ACHN (cell line): ENCODE results near the gene ATIC.

Experiments
- DNase-seq: peaks from one replicate; pipeline ENCODE4 v3.0.0-alpha.2; 2015
- in situ Hi-C: cut with HindIII; loops from 2 replicates; pipeline ENCODE4 v1.10.0; 2017; ENCODE audit warnings: low sequenced_read_pairs, low pct_ligation_motif_present, low pct_unique_long_range_greater_than_20kb

Gene ATIC

DNA sequence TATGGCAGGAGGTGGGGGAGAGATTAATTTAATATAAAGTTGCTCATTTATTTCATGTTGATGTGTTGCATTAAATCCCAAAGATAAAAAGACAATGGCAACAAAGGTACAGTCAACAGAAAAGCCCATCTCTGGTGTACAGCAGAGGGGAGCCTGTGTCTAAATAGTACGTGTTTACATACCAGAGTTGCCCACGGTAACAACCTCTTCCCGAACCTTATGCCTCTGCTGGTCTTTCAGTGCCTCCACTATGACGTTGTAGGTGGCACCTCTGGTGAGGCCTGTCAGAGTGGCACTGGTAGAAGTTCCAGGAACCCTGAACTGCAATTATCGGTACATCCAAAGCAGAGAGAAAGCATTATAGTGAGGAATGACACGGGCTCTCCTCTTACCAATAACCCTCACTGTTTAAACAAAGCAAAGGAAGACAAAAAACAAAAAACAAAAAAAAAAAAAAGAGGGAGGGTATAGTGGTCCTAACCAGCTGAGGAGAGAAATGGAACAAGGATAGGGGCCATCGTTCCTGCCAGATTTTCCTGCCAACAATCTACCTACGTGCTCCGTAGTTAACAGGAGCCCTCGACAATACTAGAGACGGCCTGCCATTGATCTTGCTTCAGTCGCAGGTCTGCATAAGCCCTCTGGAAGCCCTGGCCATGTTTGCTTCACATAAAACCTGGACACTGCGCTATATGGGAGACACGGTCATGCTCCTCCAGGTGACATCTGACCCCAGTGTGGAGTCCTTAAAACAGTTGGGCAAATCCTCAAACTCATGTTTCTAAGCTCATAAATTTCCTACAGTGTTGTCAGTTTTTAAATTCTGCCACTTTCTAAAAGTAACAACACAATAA lies 58.5 kb downstream of the ATIC start:
- in situ Hi-C loops: no loop called here
- no peak for DNase-seq

DNA sequence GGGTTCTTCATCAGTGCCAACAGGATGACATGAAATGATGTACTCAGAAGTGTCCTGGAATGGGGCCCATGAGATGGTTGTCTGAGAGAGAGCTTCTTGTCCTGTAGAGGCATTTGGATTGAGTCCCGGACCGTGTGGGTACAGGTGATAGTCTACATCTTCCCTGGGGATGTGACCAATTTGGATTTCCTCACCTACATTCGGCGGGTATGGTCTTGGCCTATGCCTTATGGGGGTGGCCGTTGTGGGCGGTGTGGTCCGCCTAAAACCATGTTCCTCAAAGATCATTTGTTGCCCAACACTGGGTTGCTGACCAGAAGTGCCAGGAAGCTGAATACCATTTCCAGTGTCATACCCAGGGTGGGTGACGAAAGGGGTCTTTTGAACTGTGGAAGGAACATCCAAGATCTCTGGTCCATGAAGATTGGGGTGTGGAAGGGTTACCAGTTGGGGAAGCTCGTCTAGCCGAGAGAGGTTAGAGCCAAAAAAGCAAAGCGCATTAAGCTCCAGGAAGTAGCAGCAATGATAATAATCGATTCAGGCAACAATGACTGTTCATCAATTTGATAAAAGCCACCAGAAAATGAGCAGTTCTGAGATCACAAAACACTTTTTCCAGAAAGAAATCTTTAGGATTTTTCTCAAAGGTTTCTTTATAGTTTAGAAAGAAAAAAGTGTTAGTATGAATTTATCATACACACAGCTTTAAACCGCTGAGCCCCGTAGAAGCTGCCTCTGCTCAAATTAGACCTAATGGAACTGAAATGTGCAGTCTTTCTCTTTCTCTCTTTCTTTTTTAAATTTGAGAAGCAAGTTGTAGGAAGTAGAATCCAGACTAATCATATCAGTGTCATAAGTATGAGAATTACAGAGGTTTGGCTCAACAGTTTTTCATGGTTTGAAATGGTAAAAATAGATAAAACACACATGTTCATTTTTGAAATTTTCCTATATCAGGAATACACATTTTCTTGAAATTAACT lies 60.3 kb downstream of the ATIC start:
- DNase-seq: no peak
- in situ Hi-C loops: no loop called here

DNA sequence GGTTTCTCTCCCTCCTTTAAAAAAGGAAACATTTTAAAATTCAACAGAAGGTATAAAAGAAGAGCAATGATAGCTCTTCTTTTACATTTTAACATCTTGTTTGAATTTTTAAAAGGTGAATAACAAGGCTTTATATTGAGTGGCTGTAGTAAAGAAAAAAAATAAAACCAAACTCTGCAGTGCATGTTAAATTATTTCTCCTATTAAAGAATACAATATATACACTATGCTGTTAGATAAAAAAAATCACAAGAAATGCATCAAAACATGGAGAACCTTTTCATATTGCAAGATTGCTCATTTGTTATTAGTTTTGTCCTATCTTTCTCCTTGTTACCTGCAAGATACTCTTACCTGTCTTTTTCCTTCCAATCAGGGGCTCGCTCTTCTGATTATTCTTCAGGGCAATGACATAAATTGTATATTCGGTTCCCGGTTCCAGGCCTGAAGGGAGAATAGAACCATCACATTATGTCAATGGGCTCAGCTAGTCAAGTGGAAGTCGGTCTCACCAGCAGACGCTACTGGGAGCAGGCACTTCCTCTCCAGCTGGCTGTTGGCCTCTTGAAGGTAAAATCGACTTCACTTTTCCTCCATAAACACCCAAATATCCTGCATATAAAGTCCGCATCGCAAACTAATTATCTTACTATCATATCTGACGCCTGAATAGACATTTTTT lies 61.2 kb downstream of the ATIC start:
- in situ Hi-C loops: no loop called here
- DNase-seq: no peak

DNA sequence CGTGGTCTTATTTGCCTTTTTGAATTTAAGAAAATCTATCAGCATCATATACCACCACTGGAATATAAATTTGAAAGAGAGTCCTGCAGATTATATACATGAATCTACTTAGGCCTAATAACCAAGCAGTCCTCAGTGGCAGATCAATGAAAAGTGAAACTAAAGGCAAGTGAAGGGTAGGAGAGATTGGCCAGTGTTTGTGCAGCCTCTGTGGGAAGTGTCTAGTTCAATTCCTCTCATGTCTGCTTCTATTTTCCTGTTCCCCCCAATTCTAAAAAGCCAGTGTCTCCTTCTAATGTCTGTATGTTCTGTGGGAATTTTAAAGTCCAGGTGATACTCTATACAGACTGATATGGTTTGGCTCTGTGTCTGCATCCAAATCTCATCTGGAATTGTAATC lies 62.1 kb downstream of the ATIC start:
- no peak for DNase-seq
- in situ Hi-C loops: no loop called here

DNA sequence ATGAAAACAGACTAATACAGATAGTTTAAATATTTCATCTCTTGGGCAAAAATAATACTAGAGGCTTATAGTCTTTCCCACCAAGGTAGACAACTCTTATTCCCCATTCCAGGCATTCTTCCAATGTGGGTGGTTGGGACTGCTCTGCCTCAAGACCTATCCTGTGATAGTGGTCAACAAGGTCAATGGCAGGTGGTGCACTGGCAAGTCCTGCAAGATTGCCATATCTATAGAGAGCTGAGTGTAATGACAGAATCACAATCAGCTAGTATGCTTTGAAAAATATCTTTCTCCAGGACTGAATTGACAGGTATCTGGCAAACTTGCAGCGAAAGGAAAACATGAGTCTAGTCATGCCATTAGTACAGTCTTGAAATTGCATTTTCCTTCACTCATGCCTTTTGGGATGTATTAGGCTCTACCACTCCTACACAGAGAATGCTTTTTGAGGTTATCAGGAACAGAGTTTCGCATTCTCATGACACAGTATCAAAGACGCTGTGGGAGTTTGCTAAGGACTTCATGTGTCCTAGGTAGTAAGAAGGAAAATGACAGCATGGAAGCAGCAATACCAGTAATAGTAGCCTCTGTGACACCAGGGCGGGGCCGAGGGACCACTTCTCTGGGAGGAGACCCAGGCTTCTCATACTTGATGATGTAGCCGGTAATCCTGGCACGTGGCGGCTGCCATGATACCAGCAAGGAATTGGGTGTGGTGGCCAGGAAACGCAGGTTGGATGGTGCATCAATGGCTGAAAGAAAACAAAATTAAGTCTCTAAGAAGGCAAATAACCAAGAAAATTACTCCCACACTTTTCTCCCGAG lies 63.0 kb downstream of the ATIC start:
- in situ Hi-C loops: no loop called here
- DNase-seq: no peak

DNA sequence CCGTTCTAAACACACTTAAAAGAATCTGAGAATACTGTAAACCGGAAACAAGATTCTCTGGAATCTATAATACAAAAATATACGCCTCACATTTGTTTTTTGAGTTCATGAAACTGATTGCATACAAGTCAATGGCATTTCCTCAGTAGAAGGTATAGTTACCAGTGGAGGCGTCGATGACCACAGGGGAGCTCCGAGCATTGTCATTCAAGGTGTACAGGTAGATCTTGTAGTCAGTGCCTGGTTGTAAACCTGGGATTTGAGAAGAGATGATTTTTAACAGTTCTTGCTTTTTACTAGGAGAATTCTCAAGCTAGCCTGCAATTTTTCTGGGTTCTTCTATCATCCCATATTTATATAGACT lies 63.6 kb downstream of the ATIC start:
- DNase-seq: no peak
- in situ Hi-C loops: no loop called here

DNA sequence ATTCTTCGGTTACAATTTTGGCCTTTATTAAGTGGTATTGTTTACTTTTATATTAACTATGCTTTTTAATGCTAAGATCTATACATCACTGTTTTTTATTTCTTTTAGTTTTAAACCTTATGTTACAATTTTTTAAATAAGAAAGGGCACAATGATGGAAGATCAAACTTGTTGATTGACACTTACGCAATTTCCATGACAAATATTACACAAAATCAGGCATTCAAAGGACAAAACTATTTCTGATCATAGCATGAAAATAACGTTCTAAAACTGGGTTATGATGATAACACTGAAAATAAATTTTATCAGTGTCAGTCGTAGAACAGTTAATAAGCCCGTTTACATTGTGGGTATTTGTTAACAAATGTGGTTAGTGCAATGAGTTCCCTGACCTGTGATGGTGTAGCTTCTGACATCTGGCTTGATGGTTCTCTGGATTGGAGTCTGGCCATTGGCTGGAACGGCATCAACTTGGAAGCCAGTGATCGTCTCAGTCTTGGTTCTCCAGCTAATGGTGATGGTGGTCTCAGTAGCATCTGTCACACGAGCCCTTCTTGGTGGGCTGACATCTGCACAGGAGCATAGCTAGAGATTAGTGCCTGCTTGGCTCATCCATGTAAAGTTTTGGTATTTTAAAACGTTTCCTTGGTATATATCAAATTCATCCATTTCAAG lies 64.4 kb downstream of the ATIC start:
- in situ Hi-C loops: no loop called here
- no peak for DNase-seq

DNA sequence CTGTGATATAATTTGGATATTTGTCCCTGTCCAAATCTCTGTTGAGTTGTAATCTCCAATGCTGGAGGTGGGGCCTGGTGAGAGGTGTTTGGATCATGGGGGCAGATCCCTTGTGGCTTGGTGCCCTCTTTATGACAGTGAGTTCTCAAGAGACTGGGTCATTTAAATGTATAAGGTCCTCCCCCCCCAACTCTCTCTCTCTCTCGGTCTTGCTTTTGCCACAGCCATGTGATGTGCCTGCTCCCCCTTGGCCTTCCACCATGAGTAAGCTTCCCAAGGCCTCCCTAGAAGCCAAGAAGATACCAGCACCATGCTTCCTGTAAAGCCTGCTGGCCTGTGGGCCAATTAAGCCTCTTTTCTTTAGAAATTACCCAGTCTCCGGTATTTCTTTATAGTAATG lies 65.4 kb downstream of the ATIC start:
- in situ Hi-C loops: no loop called here

DNA sequence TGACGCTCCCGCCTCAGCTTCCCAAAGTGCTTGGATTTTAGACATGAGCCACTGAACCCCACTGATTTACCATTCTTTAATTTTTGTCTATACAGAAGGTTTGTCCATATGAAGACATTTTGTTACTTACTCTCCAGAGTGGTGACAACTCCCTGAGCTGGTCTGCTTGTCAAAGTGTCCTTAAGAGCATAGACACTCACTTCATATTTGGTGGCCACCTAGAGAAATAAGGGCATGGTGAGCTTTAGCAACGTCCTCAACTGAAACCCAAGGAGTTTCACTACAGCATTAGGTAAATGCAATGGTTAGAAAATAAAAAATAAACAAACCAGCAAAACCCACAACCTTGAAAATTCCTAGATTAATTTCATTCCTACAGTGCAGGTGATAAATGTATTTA lies 66.2 kb downstream of the ATIC start:
- DNase-seq: no peak
- in situ Hi-C loops: no loop called here

More for the DNA sequence above, 65.4 kb downstream of the ATIC start:
- no peak for DNase-seq

DNA sequence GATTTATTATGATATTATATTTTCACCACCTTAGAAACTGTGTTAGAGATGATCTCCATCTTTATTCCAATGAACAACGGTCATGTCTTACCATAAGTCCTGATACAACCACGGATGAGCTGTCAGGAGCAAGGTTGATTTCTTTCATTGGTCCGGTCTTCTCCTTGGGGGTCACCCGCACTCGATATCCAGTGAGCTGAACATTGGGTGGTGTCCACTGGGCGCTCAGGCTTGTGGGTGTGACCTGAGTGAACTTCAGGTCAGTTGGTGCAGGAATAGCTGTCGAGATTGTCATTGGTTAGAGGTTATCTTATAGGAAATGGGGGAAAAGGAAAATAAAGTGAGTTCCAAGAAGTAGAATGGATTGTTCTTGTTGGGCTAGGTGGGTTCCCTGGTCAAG lies 67.2 kb downstream of the ATIC start:
- DNase-seq: no peak
- in situ Hi-C loops: no loop called here

DNA sequence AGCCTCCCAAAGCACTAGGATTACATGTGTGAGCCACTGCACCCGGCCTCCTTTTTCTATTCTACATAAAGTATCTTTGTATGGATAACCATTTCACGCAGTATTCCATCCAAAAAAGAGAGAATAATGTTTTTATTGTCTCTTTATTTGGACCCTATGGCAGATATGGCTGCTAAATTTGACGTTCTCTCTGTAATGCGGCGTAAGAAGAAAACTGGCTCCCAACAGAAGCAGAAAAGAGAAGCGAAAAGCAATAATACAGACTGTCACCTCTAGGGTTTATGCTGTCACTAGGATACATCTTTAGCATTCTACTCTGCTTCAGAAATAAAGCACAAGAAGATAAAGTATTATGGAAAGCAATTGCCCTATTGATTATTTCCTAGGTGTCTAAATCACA lies 68.1 kb downstream of the ATIC start:
- no peak for DNase-seq
- in situ Hi-C loops: no loop called here

DNA sequence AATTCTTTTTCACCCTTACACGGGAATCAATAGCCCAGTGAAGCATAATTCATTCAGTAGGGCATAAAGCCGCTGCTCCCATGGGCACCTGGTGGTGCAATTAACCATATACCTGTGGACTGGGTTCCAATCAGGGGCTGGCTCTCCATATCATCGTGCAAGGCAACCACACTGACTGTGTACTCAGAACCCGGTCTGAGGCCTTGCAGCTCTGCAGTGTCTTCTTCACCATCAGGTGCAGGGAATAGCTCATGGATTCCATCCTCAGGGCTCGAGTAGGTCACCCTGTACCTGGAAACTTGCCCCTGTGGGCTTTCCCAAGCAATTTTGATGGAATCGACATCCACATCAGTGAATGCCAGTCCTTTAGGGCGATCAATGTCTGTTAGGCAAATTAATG lies 68.8 kb downstream of the ATIC start:
- in situ Hi-C loops: no loop called here
- DNase-seq: no peak

DNA sequence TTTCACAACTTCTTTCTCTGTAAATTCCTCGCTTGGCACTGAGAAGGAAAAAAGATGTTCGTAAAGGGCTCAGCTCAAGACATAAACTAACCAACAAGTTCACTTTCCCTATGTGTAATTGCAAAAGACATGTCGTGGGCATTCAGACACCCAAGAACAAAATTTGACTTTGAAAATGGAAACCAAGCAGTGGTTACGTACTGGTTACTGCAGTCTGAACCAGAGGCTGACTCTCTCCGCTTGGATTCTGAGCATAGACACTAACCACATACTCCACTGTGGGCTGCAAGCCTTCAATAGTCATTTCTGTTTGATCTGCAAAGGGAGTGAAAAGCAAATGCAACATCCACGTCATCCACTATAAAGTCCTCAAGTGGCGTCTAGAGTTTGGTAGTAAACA lies 70.2 kb downstream of the ATIC start:
- no peak for DNase-seq
- in situ Hi-C loops: no loop called here

DNA sequence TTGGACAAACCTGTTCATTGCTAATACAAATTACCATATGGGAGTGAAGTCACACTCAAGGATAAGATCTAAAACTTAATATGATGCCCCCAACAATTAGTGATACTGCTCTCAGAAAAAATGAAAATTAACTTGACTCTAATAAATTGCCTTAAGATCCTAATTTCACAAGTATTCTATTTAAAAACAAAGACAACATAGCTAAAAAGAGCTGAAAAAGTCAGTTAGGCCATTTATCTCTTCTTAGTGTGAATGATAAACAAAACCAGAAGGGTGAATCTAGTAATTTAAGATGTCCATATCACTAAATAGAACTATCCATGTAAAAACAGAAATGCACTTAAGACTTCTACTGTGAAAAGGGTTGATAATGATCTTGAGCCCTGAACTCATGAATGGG lies 70.6 kb downstream of the ATIC start:
- no peak for DNase-seq
- in situ Hi-C loops: no loop called here

DNA sequence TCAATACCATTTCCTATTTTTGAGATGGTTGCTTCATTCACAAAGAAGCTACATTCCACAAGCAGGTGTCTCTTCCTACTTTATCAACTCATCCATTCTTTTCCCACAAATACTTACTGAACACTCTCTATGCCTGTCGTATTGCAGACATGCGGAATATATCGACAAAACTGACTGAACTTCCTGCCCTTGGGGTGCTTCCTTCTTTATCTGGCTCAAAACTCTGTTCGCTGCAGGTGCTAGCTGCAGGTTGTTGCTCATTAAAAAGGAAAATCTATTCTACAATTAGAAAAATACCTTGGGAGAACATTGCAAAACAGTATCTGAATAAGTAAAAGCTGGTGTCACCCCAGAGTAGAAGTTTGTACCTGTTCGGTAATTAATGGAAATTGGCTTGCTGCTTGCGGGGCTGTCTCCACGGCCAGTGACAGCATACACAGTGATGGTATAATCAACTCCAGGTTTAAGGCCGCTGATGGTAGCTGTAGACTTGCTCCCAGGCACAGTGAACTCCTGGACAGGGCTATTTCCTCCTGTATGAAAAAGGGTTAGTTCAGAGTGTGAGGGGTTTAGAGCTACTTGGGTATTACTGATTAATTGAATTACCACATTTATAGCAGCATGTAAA lies 71.9 kb downstream of the ATIC start:
- DNase-seq: no peak
- in situ Hi-C loops: no loop called here

DNA sequence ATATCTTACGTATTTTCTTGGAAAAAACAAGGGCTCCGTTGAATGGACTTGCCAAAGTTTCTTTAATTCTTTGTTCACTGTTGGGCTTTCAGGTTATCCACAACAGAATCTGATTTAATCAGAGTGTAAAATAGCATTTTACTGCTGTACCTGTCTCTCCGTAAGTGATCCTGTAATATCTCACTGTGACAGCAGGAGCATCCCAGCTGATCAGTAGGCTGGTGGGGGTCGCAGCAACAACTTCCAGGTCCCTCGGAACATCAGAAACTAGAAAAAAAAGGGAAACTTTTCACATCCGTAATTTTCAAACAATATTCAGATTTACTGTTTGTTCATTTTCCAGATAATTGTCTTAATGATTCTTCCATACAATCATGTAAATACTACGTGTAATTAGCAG lies 72.9 kb downstream of the ATIC start:
- in situ Hi-C loops: no loop called here

DNA sequence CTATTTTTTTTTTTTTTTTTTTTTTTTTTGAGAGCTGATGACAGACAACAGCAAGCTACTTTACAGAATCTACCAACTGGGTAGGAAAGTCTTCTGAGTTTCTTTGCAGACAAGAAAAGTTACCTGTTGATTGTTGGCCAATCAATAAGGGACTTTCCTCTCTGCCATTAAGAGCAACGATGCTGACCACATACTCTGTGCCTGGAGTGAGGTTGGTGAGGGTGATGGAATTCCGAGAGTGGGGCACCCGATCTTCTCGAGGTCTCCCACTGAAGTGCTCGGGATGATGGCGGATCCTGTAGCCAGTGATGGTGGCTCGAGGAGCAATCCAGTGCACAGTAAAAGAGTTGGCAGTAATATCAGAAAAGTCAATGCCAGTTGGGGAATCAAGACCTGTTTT lies 74.7 kb downstream of the ATIC start:
- in situ Hi-C loops: no loop called here
- no peak for DNase-seq

More for the DNA sequence above, 72.9 kb downstream of the ATIC start:
- no peak for DNase-seq
